Upper lobe of right lung (tissue), 1 donor: ENCODE measurements around the gene PTPN9. TPM values are rescaled to one million over a fixed set of nuclear protein-coding genes. Genes with fewer than 3 reads are reported as not detected.
"Not testable (repeated sequence)": the region's sequence is repeated elsewhere in the genome, so short reads cannot be mapped to it uniquely, and the experiment has no call there.

ENCODE experiments used
- ATAC-seq: fragments of 200-7000 bp; cut with Tn5 transposase; one replicate; pipeline ENCODE4 v1.9.1; 2020; ENCODE audit warnings: mild to moderate bottlenecking, moderate library complexity
- DNase-seq: peaks from one replicate; pipeline ENCODE4 v3.0.0-alpha.2; 2020
- H3K27ac ChIP-seq: fragments of 200-600 bp; one replicate; pipeline ENCODE4 v1.8.0; 2022
- H3K27me3 ChIP-seq: fragments of 200-600 bp; one replicate; pipeline ENCODE4 v1.8.0; 2022; ENCODE audit warnings: mild to moderate bottlenecking
- H3K36me3 ChIP-seq: fragments of 200-600 bp; one replicate; pipeline ENCODE4 v1.8.0; 2022
- H3K4me1 ChIP-seq: fragments of 200-600 bp; one replicate; pipeline ENCODE4 v1.8.0; 2022
- H3K4me3 ChIP-seq: fragments of 200-600 bp; one replicate; pipeline ENCODE4 v1.8.0; 2022; ENCODE audit warnings: mild to moderate bottlenecking
- H3K9me3 ChIP-seq: fragments of 200-600 bp; one replicate; pipeline ENCODE4 v1.8.0; 2022
- CTCF ChIP-seq: fragments of 200-600 bp; IDR thresholded peaks from one replicate; pipeline ENCODE4 v1.8.0; 2022; ENCODE audit warnings: antibody characterized with exemption
- intact Hi-C: fragments of 100-400 bp; cut with DNase I; formaldehyde crosslinking; loops from one replicate; pipeline ENCODE4 v1.11.0; 2022
- total RNA-seq: library from RNA; stranded (reverse); fragmentation: NEBNext Ultra II Directional; extraction: Animal tissue kit (Norgen Biotek cat#: 25700); gene quantifications from one replicate; pipeline ENCODE4 v1.2.1, GENCODE V29; 2021
- donor health status: DM: no; HTN: yes; CAD: no; lungs with severe emphysema.

PTPN9 gene
- total RNA-seq, 1 donor from 2014 or later, result 26.0 TPM

- no peak for TF ChIP-seq CTCF
- H3K4me1 ChIP-seq, result no peaks in the 10 kb centered on the region
- no peaks in the 10 kb centered on the region for H3K9me3 ChIP-seq
- H3K27me3 ChIP-seq, result no peaks in the 10 kb centered on the region
- intact Hi-C loops, result no loop called here
- H3K36me3 ChIP-seq, result peaks cover 18% of the 10 kb centered on the region
- DNase-seq (no peak), ATAC-seq (no peak)
- H3K4me3 ChIP-seq, result no peak overlapping the region
- H3K27ac ChIP-seq, result no peak overlapping the region
These were observed 11.1 kb upstream of the PTPN9 start for GRCh38 chr15:75590239-75590638.

GRCh38 chr15:75589071-75589470 is 10.0 kb upstream of the PTPN9 start:
- DNase-seq (no peak), ATAC-seq (no peak)
- Histone ChIP-seq H3K4me3 (no peak overlapping the region), H3K27me3 (no peaks in the 10 kb centered on the region), H3K9me3 (no peaks in the 10 kb centered on the region), H3K27ac (no peak overlapping the region), H3K36me3 (peaks cover 8% of the 10 kb centered on the region), H3K4me1 (no peaks in the 10 kb centered on the region)
- no peak for TF ChIP-seq CTCF
- intact Hi-C loops, result no loop called here

DNA sequence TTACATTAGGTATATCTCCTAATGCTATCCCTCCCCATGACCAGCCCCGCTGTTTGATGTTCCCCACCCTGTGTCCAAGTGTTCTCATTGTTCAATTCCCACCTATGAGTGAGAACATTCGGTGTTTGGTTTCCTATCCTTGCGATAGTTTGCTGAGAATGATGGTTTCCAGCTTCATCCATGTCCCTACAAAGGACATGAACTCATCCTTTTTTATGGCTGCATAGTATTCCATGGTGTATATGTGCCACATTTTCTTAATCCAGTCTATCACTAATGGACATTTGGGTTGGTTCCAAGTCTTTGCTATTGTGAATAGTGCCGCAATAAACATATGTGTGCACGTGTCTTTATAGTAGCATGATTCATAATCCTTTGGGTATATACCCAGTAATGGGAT is 7.3 kb upstream of the PTPN9 start:
- H3K4me1 ChIP-seq, intact Hi-C loops, H3K36me3 ChIP-seq, ATAC-seq, DNase-seq, H3K27me3 ChIP-seq, H3K4me3 ChIP-seq, H3K9me3 ChIP-seq, H3K27ac ChIP-seq: not testable (repeated sequence)

GRCh38 chr15:75584121-75584520 is 5.0 kb upstream of the PTPN9 start:
- DNase-seq (no peak), ATAC-seq (no peak)
- no peak for TF ChIP-seq CTCF
- H3K4me1 ChIP-seq, result no peaks in the 10 kb centered on the region
- H3K4me3 ChIP-seq, result no peak overlapping the region
- H3K36me3 ChIP-seq, result no peaks in the 10 kb centered on the region
- no peaks in the 10 kb centered on the region for H3K27me3 ChIP-seq
- intact Hi-C loops, result no loop called here
- no peaks in the 10 kb centered on the region for H3K9me3 ChIP-seq
- no peak overlapping the region for H3K27ac ChIP-seq

DNA sequence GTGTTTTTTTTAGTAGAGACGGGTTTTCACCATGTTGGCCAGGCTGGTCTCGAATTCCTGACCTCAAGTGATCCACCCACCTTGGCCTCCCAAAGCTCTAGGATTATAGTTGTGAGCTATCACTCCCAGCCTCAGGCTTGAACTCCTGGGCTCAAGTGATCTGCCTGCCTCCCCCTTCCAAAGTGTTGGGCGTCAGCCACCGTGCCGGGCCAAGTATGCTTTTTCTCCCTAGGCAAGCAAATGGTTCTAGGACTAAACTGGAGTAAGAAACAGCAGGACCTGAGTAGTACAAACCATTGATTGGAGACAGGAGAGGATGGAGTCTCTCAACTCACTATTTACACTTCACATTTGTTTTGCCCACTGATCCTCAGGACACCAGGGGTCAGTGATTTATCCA is 4.6 kb upstream of the PTPN9 start:
- Histone ChIP-seq H3K9me3 (no peaks in the 10 kb centered on the region), H3K4me1 (no peaks in the 10 kb centered on the region), H3K4me3 (no peak overlapping the region), H3K27me3 (no peaks in the 10 kb centered on the region), H3K36me3 (no peaks in the 10 kb centered on the region), H3K27ac (no peak overlapping the region)
- no peak for DNase-seq
- ATAC-seq, result no peak
- intact Hi-C loops, result no loop called here
- no peak for TF ChIP-seq CTCF

- H3K9me3 ChIP-seq, H3K4me3 ChIP-seq, H3K4me1 ChIP-seq, H3K36me3 ChIP-seq, DNase-seq, H3K27ac ChIP-seq, H3K27me3 ChIP-seq, ATAC-seq, intact Hi-C loops: not testable (repeated sequence)
These were observed 3.8 kb upstream of the PTPN9 start for GRCh38 chr15:75582943-75583342.

- H3K36me3 ChIP-seq, result no peaks in the 10 kb centered on the region
- no peaks in the 10 kb centered on the region for H3K9me3 ChIP-seq
- H3K27me3 ChIP-seq, result no peaks in the 10 kb centered on the region
- TF ChIP-seq CTCF, result no peak
- ATAC-seq, result peak; percentile 82
- H3K27ac ChIP-seq, result peak overlapping the region; percentile 93
- peak; percentile 74 for DNase-seq
- intact Hi-C loops, result no loop called here
- peak overlapping the region; percentile 90 for H3K4me3 ChIP-seq
- peaks cover 12% of the 10 kb centered on the region for H3K4me1 ChIP-seq
These were observed 755 bp downstream of the PTPN9 start for GRCh38 chr15:75578173-75578947.
